Motor neuron (in vitro differentiated cells): ENCODE measurements around the gene SUGCT. TPM values are rescaled to one million over a fixed set of nuclear protein-coding genes. Genes with fewer than 3 reads are reported as not detected.

Experiments
- ATAC-seq, 8 experiments: fragments of 200-7000 bp; cut with Tn5 transposase; replicated peaks in 6 of 8; 2 replicates each; pipeline ENCODE4 v1.8.0; 2021; ENCODE audit warnings: mild to moderate bottlenecking in 8 of 8, moderate library complexity in 8 of 8
- H3K27ac ChIP-seq, 2 donors: fragments of 250-450 bp; sonication (Bioruptor Pico); 2 replicates each; pipeline ENCODE4 v1.9.0; 2021; ENCODE audit warnings: antibody characterized with exemption in 2 of 2, mild to moderate bottlenecking in 2 of 2, moderate library complexity in 1 of 2
- H3K4me1 ChIP-seq, 2 donors: fragments of 250-450 bp; sonication (Bioruptor Pico); replicated peaks in 1 of 2; 2 replicates each; pipeline ENCODE4 v1.6.1; 2021; ENCODE audit warnings: antibody characterized with exemption in 2 of 2, mild to moderate bottlenecking in 2 of 2, moderate library complexity in 1 of 2
- H3K4me3 ChIP-seq, 5 donors: fragments of 250-450 bp; sonication (Bioruptor Pico); 2 replicates each; pipeline ENCODE4 v1.9.0; 2021; ENCODE audit warnings: antibody characterized with exemption in 5 of 5, mild to moderate bottlenecking in 5 of 5, moderate library complexity in 4 of 5
- WGBS, 10 experiments: fragments of 450-650 bp; shearing (Covaris generic); methylation state at CpG; one replicate each; pipeline ENCODE4 v1.0.0; 2022; 5-methylcytosine and 5-hydroxymethylcytosine counted together
- in situ Hi-C, 9 experiments: fragments of 400-800 bp; cut with MboI; loops; one replicate each; pipeline ENCODE4 v1.15.0; 2021; ENCODE audit warnings: low sequenced_read_pairs in 9 of 9, low pct_unique_long_range_greater_than_20kb in 2 of 9; ENCODE audit not compliant: unreplicated experiment in 9 of 9
- total RNA-seq, 8 experiments: library from RNA; unstranded; fragments of 300-600 nt; gene quantifications; 2 replicates each; pipeline versions ENCODE4 v1.2.3 to v1.2.4, GENCODE V29; 2022

Gene SUGCT
- 10 to 100 TPM in 2 of 8 experiments, 1 to 10 TPM in 6; 2.3 to 26.1 (median 4.2) TPM for total RNA-seq

GRCh38 chr7:40134428-40135316 is at the start of gene SUGCT, which contains the start of gene MPLKIP:
Gene SUGCT (plus strand): TSS chr7:40135005.
Gene MPLKIP (minus strand): TSS chr7:40134622. CDS start chr7:40134567, 55 bp downstream.
- WGBS, 10 experiments = 0 to 5% (median 0%) methylated on average over 1 to 13 of the region's 75 CpGs; no CpG with 5 or more reads in 3 of the 10 experiments
- in situ Hi-C loops = no loop called here
- peak; percentile 83 to 95 (median 92) for ATAC-seq
- Histone ChIP-seq H3K4me1 (peaks cover 7 to 8% of the 10 kb centered on the region in 2 donors), H3K4me3 (peak within 1 kb of the TSS; percentile 62 to 97 (median 88)), H3K27ac (peak within 1 kb of the TSS; percentile 87 to 95)

- H3K27ac ChIP-seq = no peak overlapping the region
- WGBS, 10 experiments = 14 to 100% (median 68%) methylated on average over 1 to 2 of the region's 2 CpGs; no CpG with 5 or more reads in 1 of the 10 experiments
Measured at GRCh38 chr7:40092182-40092581, 42.6 kb upstream of the SUGCT start.

GRCh38 chr7:40093631-40094350 is 41.0 kb upstream of the SUGCT start:
- H3K27ac ChIP-seq = no peak overlapping the region
- no peak overlapping the region for H3K4me3 ChIP-seq
- H3K4me1 ChIP-seq = no peaks in the 10 kb centered on the region
- 70 to 100% (median 93%) methylated on average over 1 to 7 of the region's 8 CpGs; no CpG with 5 or more reads in 1 of the 10 experiments for WGBS, 10 experiments
- ATAC-seq = no peak
- in situ Hi-C loops = no loop called here

More at GRCh38 chr7:40092182-40092581, 42.6 kb upstream of the SUGCT start:
- peak in 3 of 8 experiments; percentile 48 to 76 (median 70) for ATAC-seq
- Histone ChIP-seq H3K4me1 (no peaks in the 10 kb centered on the region), H3K4me3 (no peak overlapping the region)
- in situ Hi-C loops = no loop called here

GRCh38 chr7:40095230-40095629 is 39.6 kb upstream of the SUGCT start:
- no peak for ATAC-seq
- in situ Hi-C loops = no loop called here
- no peak overlapping the region for H3K27ac ChIP-seq
- 0 to 63% (median 25%) methylated on average over 1 of the region's 1 CpG; no CpG with 5 or more reads in 2 of the 10 experiments for WGBS, 10 experiments
- H3K4me3 ChIP-seq = no peak overlapping the region
- no peaks in the 10 kb centered on the region for H3K4me1 ChIP-seq

GRCh38 chr7:40095695-40096327 is 39.0 kb upstream of the SUGCT start:
- in situ Hi-C loops = no loop called here
- no peaks in the 10 kb centered on the region for H3K4me1 ChIP-seq
- H3K27ac ChIP-seq = no peak overlapping the region
- no peak for ATAC-seq
- WGBS, 10 experiments = 0 to 50% (median 25%) methylated on average over 1 of the region's 1 CpG; no CpG with 5 or more reads in 2 of the 10 experiments
- H3K4me3 ChIP-seq = no peak overlapping the region

- Histone ChIP-seq H3K4me1 (no peaks in the 10 kb centered on the region), H3K27ac (no peak overlapping the region), H3K4me3 (no peak overlapping the region)
- in situ Hi-C loops = no loop called here
- WGBS, 10 experiments = 60 to 100% (median 89%) methylated on average over 1 to 2 of the region's 2 CpGs; no CpG with 5 or more reads in 1 of the 10 experiments
- ATAC-seq = no peak
Measured at GRCh38 chr7:40097728-40098127, 37.1 kb upstream of the SUGCT start.

- Histone ChIP-seq H3K4me3 (no peak overlapping the region), H3K27ac (no peak overlapping the region), H3K4me1 (no peaks in the 10 kb centered on the region)
- in situ Hi-C loops = no loop called here
- ATAC-seq = no peak
Measured at GRCh38 chr7:40098810-40099209, 36.0 kb upstream of the SUGCT start.

- Histone ChIP-seq H3K4me1 (no peaks in the 10 kb centered on the region), H3K4me3 (no peak overlapping the region), H3K27ac (no peak overlapping the region)
- no peak for ATAC-seq
- WGBS, 10 experiments = 76 to 100% (median 93%) methylated on average over 1 to 4 of the region's 4 CpGs
- in situ Hi-C loops = no loop called here
Measured at GRCh38 chr7:40099837-40100236, 35.0 kb upstream of the SUGCT start.

GRCh38 chr7:40101201-40101600 is 33.6 kb upstream of the SUGCT start:
- no peak overlapping the region for H3K4me3 ChIP-seq
- 62 to 98% (median 90%) methylated on average over 1 to 3 of the region's 3 CpGs; no CpG with 5 or more reads in 1 of the 10 experiments for WGBS, 10 experiments
- ATAC-seq = no peak
- H3K27ac ChIP-seq = no peak overlapping the region
- in situ Hi-C loops = no loop called here
- H3K4me1 ChIP-seq = no peaks in the 10 kb centered on the region

GRCh38 chr7:40102897-40103296 is 31.9 kb upstream of the SUGCT start:
- in situ Hi-C loops = no loop called here
- Histone ChIP-seq H3K4me1 (no peaks in the 10 kb centered on the region), H3K4me3 (no peak overlapping the region), H3K27ac (no peak overlapping the region)
- ATAC-seq = no peak
- WGBS, 10 experiments = 82 to 100% (median 96%) methylated on average over 1 to 2 of the region's 2 CpGs; no CpG with 5 or more reads in 2 of the 10 experiments

GRCh38 chr7:40105879-40106473 is 28.8 kb upstream of the SUGCT start:
- Histone ChIP-seq H3K4me3 (no peak overlapping the region), H3K4me1 (no peaks in the 10 kb centered on the region), H3K27ac (no peak overlapping the region)
- no peak for ATAC-seq
- 58 to 100% (median 91%) methylated on average over 2 to 4 of the region's 4 CpGs for WGBS, 10 experiments
- in situ Hi-C loops = no loop called here

GRCh38 chr7:40115936-40116335 is 18.9 kb upstream of the SUGCT start:
- 83 to 100% (median 94%) methylated on average over 1 to 2 of the region's 2 CpGs; no CpG with 5 or more reads in 2 of the 10 experiments for whole genome bisulfite sequencing, 10 experiments
- H3K27ac ChIP-seq = no peak overlapping the region
- no peak overlapping the region for H3K4me3 ChIP-seq
- in situ Hi-C loops = no loop called here
- peaks cover 4 to 9% of the 10 kb centered on the region in 2 donors for H3K4me1 ChIP-seq
- ATAC-seq = no peak
